NCI-H524 treated with DMSO at 0.1 percent for 48 hours (cell line): ENCODE measurements around the gene SLC7A6OS.
A peak's percentile ranks its signal among the peaks of the same experiment; 100 is the strongest.

Experiments used
- DNase-seq: peaks from one replicate; lab custom pipeline; 2025; lab: John Stamatoyannopoulos, UW

The SLC7A6OS gene

DNA sequence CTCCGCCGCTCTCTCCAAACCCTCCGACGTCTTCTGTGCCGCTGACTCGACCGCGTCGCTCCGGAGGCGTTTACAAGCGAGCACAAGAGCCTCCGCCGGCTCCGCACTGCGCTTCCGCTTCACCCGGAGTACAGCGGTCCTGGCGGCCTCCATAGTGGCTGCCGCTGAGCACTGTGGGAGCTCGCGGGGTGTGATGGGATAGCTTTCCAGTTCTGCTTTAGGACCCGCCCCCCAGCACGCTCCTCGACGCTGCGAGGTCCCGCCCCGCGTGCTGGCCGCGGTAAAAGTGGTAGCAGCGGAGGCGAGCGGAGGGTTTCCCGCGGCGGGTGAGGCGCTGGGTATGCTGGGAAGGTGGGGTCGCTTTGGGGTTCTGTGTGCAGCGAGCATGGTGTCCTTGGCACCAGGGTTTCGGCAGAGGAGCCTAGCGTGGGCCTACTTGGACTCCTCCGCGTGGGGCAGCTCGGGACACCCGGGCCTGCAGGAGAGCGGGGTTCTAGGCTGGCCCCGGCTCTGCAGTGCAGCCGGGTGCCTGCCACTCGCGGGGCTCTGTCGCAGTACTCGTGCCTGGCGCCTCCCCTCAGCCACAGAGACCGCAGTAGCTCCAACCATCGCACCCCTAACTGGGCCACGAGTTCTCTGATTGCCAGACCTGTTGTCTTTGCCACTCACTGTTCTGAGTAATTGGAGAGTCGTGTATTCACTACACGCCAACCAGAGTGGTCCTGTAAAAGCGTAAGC is at the start of gene SLC7A6OS, which contains the start of gene PRMT7:
TSS of gene SLC7A6OS (minus strand) at position 173 of the 738 bp plus-strand sequence. CDS start at position 153, 20 bp downstream.
TSS of gene PRMT7 (plus strand) at position 246 of the 738 bp plus-strand sequence. CDS start 4,961 bp downstream, outside the sequence.
- DNase-seq, result peak; percentile 81

DNA sequence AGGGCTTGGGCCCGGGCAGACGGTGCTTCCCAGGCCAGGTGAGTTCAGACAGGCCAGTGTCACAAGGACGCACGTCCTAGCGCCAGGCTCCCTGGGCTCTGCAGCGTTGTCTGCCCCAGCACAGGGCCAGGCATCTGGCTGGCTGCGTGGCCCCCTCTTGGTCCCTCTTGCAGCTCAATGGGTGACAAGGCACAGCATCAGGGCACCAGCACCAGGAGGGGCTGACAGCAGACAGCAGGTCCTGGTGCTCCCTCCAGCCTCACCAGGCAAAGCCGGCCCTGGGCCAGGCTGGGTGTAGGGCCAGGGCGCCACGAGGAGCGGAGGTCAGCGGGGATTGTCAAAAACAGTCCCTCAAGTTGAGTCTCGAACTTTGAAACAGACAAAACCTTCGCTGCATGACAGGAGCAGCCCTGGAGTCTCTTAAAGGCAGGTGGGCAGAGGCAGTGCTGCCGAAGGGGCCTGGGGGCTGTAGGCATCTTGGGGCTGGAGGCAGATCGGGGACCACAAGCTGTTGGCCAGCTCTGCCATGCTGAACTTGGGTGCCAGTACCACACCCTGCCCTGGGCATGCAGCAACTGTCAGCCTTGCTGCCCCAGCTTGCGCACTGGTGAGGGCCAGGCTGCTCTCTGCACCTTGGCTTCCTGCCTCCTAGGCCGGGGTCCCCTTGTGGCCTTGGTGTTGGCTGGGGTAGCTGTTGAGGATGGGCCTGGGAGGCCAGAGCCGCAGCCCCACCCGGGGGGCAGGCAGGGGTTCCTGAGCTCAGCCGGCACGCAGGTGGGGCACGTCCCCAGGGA is 48.8 kb upstream of the SLC7A6OS start:
- no peak for DNase-seq

DNA sequence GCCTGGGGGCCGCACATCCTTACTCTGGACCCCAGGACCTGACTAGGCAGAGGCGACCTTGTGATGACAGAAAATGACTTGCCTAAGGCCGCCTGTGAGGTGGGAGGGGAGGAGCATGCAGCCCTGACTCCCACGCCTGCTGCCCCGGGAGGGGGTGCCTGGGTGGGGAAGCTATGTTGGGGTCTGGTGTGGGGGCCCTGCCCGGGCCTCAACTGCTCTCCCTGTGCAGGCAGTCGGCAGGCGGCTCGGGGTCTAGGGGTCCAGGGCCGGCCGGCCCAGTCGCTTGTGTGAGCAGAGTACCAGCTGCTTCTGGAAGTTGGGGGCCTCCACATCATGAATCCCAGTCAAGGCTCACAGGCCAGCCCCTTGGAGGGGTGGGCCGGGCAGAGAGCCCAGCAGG is 48.2 kb upstream of the SLC7A6OS start:
- no peak for DNase-seq

DNA sequence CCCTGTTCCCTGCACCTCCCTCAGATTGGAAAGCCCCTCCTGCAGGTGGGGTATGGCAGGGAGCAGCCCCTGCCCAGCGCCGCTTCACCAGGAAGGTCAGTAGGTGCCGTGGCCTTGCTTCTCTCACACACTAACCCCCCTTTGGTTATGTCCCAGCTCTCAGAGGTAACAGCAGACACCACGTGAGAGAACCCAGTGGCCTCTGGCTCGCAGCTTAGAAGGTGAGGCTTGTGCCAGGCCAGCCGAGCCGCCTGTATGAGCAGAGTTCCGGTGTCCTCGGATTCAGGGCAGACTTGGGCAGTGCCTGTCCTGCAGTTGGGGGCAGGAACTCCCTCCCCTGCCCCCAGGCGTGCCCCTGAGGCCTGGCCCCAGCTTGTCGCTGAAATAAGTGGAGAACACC is 47.2 kb upstream of the SLC7A6OS start:
- DNase-seq, result no peak

DNA sequence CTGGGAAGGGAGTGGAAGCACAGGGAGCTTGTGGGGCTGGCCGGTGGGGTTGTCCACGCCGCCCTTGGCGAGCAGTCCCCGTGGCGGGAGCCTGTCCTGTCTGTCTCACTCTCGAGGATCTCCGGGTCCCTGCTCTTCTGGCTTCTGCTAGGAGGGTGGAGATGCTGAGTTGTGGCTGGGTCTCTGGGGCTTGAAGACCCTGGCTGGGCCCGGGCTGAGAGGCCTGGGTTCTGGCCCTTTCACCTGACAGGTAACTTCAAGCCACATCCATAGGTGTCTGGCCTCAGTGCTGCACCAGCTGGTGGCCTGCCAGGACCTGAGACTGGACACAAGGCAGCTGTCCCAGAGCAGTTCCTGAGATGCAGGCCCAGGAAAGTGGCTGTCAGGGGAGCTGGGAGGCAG is 46.8 kb upstream of the SLC7A6OS start:
- no peak for DNase-seq

DNA sequence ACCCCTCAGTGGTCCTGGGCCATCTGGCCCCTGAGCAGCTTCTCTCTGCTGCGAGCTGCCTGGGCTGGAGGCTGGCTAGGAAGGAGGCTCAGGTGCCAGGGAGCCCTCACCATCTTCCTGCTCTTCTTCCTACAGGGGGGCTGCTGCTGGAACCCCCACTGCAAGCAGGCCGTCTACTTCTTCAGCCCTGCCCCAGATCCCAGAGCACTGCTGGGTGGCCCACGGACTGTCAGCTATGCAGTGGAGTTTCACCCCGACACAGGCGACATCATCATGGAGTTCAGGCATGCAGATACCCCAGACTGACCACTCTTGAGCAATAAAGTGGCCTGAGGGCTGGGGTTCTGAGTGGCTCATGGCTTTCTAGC is 46.2 kb upstream of the SLC7A6OS start:
- no peak for DNase-seq

DNA sequence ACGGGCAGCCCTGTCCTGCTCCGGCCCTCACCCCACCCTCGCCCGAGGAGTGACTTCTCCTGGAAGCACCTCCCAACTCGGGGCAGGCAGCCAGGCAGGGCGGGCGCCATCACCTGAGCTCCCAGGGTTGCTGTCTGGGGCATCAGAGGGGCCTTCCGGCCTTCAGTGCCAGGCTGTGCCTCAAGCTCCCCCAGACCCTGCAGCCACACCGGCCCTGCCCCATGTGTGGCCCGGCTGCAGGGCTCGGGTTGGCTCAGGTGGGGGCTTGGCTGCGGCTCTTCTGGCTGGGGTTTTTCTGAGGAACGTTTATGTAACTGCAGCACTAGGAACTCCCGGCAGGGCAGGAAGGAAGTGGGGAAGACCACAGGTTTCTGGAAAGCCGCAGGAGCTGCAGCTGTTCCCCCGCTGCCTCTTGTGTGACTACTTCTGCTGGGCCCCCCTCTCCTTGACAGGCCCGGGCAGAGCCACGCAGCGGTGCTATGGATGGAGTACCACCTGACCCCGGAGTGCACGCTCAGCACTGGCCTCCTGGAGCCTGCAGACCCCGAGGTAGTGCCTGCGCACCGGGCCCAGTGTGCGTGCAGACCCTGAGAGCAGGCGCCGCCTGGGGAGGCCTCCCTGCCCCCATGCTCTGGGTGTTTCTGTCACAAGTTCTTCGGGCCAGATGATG is 45.6 kb upstream of the SLC7A6OS start:
- DNase-seq, result no peak

DNA sequence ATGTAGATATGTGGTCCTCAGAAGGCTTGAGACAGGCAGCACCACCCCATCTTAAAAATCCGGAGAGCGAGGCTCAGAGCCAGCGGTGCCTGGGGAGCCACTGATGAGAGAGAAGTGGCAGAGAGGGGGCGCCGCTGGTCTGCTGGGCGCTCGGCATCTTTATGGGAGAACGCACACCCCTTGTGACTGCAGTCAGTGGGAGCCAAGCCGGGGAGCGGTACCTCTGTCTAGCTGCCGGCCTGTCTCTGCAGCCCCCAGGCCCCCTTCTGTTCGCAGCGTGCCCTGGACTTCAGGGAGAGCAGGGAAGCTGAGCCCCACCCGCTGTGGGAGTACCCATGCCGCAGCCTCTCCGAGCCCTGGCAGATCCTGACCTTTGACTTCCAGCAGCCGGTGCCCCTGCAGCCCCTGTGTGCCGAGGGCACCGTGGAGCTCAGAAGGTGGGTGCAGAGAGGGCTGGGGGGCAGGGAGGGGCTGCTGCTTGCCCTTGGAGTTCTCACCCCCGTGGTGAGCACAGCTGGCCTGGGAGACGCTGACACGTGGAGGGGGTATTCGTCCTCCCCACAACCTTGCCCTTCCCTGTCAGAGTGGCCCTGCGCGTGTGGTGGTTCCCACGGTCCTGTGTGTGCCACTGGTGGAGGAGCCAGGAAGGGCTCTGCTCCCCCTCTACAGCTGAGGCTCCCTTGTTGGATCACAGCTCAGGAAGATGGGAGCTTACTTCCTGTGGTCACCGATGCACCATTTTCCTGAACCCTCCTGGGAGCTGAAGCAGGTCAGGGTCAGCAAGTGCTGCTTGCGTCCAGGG is 44.9 kb upstream of the SLC7A6OS start:
- DNase-seq, result no peak

DNA sequence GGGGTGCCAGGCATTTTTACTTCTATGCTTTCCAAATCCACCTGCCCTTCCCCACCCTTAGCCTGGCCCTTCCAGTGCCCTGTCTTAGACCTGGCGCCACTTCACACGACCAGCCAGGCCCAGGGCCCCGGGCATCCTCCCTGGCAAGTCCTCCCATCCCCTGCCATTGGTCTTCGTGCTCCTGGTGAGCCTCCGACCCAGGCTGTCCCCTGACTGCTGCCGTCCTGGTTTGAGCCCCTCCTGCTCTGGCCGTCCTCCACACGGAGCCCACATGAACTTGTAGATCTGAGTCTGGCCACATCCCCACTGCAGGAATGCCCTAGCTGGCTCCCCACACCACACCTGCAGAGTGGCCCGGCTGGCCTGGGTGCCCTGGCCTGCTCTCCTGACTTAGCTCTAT is 44.1 kb upstream of the SLC7A6OS start:
- DNase-seq, result no peak

DNA sequence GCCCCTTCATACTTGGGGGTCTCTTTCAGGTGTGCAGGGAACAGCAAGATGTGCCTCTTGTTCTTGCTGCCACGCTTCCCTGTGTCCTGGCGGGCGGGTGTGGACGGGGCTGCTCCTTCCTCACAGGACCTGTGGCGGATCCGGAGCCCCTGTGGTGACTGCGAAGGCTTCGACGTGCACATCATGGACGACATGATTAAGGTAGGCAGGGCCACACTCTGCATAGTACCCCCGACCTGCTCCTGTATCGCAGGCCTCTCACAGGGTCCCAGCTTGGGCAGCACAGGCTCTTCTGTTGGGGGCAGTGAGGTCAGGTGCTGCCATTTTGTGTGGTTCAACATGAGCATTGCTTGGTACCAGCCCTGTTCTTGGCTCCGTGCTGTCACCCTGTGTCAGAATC is 42.6 kb upstream of the SLC7A6OS start:
- DNase-seq, result no peak

DNA sequence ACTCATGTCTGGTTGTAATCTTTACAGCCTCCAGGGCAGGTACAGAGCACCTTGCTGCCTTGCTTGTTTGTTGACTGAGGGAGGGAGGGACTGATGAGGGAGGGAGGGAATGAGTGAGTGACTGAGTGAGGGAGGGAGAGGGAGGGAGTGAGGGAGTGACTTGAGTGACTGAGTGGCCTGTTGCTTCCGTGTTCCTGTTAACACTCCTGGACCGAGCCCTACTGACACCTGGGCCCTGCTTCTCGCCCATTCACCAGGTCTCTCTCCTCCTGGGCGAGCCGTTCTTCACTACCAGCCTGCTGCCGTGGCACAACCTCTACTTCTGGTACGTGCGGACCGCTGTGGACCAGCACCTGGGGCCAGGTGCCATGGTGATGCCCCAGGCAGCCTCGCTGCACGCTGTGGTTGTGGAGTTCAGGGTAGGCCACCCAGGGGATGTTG is 41.3 kb upstream of the SLC7A6OS start:
- DNase-seq, result no peak

DNA sequence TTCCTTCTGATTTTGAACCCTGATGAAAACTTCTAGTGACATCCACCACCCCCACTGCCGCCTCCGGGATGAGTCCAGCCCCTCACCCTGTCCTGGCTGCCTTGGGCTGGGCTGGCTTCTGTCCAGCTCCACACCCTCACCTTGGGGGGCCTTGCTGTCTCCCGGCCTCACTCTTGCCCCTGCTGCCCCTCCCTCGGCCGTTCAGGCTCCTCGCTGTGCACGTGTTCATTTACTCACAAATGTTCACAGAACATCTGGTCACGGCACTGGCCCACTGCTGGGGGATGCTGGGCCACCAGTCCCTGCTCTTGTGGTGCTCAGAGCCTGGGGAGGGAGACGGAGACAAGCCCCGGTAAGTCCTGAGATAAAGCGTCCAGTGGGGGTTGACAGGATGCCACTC is 40.7 kb upstream of the SLC7A6OS start:
- DNase-seq, result no peak

DNA sequence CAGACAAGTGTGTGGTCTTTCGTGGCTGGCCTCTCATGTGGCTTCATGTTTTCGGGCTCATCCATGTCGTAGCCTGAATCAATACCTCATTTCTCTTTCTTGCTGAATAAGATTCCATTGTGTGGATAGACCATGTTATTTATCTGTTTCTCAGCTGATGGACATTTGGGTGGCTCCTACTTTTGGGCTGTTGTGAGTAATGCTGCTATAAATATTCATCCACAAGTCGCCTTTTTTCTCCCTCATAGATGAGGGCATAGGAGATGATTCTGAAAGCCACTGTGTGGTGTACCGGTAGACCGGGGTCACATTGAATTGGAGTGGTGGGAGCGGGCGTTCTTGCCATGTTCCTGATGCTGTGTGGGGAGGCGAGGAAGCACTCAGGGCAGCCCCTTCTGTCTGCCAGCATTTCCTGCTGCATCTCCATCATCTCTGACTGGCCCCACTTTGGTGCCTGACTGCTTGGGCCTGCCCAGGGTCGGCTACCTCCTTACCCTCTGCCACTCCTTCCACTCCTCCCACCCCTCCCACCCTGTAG is 40.1 kb upstream of the SLC7A6OS start:
- DNase-seq, result no peak

DNA sequence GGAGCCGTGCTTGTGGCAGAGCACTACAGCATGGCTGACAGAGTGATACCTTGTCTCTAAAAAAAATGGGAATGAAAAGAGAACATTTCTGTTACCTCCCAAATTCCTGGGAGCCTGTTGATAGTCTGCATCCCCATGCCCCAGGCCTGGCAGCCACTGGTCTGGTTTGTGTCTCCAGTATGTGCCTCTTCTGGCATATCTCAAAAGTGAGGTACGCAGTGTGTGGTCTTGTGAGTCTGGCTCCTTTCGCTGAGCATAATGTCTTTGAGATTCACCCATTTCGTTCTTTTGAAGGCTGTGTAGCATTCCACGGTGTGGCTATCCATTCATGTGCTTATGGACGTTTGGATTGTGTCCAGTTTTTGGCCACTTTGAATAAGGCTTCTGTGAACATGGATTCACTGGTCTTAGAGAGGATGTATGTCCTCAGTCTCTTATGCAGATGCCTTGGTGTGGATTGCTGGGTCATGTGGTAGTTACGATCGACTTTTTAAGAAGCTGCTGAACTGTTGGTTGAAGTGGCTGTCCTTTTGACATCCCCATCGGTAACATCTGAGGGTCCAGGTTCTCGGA is 39.2 kb upstream of the SLC7A6OS start:
- DNase-seq, result no peak

DNA sequence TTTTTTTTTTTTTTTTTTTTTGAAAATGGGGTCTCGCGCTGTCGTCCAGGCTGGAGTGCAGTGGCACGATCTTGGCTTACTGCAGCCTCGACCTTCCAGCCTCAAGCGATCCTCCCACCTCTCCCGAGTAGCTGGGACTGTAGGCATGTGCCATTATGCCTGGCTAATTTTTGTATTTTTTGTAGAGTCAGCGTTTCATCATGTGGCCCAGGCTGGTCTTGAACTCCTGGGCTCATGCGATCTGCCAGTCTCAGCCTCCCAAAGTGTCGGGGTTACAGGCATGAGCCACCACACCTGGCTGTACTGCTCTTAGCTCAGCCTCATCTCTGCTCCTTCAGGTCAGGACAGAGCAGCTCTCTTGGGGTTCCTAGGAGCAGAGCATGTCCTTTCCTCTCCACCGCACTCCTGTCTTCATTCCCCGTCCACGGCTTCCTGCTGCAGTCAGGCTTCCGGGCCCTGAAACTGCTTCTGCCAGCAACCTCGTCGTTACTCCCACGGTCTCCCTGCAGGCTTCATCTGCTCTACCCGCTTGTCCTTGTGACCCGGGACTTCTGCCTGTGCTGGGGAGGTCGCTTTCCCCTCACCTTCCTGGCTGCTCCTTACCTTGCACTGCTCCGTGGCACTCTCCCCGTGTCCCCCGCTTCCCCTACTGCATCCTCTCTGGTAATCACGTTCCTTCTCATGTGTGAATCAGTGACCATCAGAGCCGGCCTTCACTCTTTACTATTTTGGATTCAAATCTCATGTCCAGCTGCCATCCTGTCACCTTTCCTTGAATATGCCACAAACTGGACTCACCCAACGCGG is 38.1 kb upstream of the SLC7A6OS start:
- DNase-seq, result no peak

DNA sequence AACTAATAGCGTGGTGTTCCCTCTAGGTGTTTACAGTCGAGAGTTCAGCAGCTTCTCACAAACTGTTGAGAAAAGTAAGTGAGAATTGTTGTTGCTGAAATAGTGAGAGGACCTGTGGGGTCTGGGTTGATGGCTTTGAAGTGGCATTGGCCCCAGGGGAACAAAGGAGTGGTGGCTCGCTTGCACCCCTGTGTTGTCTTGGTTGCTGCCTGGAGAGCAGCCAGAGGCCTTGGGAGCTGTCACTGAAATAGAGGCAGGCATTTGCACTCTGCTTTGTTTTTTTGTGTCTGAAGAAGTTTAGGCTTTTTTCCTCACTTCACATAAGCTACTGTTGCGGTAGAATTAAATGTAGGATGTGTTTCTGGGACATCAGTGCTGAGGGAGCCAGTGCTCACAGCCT is 36.9 kb upstream of the SLC7A6OS start:
- DNase-seq, result no peak

DNA sequence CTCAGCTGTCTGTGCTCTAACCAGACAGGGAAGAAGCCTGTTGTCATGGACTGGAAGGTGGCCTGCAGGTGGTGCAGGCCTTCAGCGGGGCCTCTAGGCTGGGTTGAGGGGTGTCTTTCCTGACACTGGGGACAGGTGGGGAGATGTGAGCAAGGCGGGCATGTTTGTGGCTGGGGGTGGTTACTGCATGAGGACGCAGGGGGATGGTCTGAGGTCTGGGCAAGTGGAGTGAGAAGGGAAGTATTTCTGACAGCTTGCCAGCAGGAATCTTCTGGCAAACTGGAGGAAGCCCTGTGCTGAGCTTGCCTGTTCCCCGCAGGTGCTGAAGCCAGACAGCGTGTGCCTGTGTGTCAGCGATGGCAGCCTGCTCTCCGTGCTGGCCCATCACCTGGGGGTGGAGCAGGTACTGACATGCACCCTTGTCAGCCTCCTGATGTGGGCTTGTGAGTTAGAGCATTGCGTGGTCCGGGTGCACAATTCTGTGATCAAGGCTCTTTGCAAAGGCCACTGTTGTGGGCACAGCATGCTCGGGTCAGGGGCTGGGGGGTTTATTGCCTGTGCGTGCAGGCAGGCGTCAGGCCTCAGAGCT is 36.2 kb upstream of the SLC7A6OS start:
- DNase-seq, result no peak

DNA sequence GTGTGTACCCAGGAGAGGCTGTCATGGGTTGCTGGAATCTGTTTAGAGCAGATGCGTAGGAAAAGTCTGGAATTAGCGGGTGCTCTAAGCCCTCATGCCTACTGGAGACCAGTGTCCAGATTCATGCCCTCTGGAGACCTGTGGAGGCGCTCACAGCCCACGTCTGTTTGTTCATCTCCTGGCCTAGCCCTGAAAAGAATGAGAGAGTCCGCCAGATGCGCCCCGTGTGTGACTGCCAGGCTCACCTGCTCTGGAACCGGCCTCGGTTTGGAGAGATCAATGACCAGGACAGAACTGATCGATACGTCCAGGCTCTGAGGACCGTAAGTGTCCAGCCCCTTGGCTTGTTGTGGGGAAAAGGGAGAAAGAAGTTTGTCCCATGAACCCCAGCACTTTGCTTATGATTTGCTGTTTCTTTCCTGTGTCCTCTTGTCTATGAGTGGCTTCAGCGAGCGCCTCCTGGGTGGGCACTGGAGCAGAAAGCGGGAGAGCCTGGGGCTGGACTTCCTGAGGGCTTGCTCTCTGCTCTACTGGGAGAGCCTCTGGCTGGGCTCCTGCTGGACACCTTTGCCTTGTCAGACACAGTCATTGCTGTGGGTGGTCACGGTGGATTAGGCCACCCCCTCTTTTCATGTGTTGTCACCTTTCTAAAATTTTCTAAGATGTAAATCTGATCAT is 35.4 kb upstream of the SLC7A6OS start:
- DNase-seq, result no peak

DNA sequence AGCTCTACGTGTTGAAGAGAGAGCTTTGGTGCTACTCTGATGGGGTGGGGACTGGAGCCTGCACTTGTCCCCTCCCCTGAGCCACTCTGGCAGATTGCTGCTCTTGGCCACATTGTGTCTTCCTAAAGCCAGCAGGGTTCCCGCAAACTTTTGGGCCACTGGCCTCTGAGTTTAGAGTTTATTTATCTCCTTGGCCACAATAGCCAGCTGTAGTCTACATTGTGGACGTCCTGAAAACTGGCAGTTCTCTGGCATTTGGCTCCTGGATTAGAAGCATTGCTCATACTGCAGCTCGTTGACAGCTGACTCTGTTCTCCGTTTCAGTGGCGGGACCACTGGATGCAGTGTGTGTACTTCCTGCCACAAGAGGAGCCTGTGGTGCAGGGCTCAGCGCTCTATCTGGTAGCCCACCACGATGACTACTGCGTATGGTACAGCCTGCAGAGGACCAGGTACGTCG is 34.6 kb upstream of the SLC7A6OS start:
- no peak for DNase-seq
